ENCODE data around the gene TIPIN.
"Not testable (repeated sequence)": the region's sequence is repeated elsewhere in the genome, so short reads cannot be mapped to it uniquely, and the experiment has no call there.

Gene TIPIN

GRCh38 chr15:66356359-66357236 lies at the start of gene TIPIN:
TSS of gene TIPIN (minus strand) at chr15:66356685. CDS start at chr15:66352947, 3,738 bp downstream.
- peak; percentile 97 to 99 for DNase-seq

- DNase-seq: no peak
These were observed 49.1 kb upstream of the TIPIN start for GRCh38 chr15:66405615-66406014.

- DNase-seq: no peak
These were observed 48.5 kb upstream of the TIPIN start for GRCh38 chr15:66405007-66405406.

GRCh38 chr15:66404532-66404931 lies 48.0 kb upstream of the TIPIN start:
- DNase-seq: no peak

- DNase-seq: no peak
These were observed 47.6 kb upstream of the TIPIN start for GRCh38 chr15:66404122-66404521.

GRCh38 chr15:66403323-66403722 lies 46.8 kb upstream of the TIPIN start:
- no peak for DNase-seq

GRCh38 chr15:66402761-66403284 lies 46.3 kb upstream of the TIPIN start:
- no peak for DNase-seq

- DNase-seq: peak in 1 of 2 donors; percentile 22
These were observed 44.9 kb upstream of the TIPIN start for GRCh38 chr15:66401130-66402021.

GRCh38 chr15:66400351-66400774 lies 43.9 kb upstream of the TIPIN start:
- DNase-seq: no peak

GRCh38 chr15:66399276-66399675 lies 42.8 kb upstream of the TIPIN start:
- no peak for DNase-seq

- DNase-seq: no peak
These were observed 38.4 kb upstream of the TIPIN start for GRCh38 chr15:66394915-66395314.

GRCh38 chr15:66394472-66394871 lies 38.0 kb upstream of the TIPIN start:
- DNase-seq: no peak

- not testable (repeated sequence) for DNase-seq
These were observed 36.6 kb upstream of the TIPIN start for GRCh38 chr15:66393037-66393436.

GRCh38 chr15:66390678-66391077 lies 34.2 kb upstream of the TIPIN start:
- peak in 1 of 2 donors; percentile 31 for DNase-seq

GRCh38 chr15:66389859-66390381 lies 33.4 kb upstream of the TIPIN start:
- no peak for DNase-seq

- DNase-seq: no peak
These were observed 32.8 kb upstream of the TIPIN start for GRCh38 chr15:66389098-66389858.

- no peak for DNase-seq
These were observed 32.1 kb upstream of the TIPIN start for GRCh38 chr15:66388576-66388975.

GRCh38 chr15:66388043-66388363 lies 31.5 kb upstream of the TIPIN start:
- no peak for DNase-seq

GRCh38 chr15:66387163-66388042 lies 30.9 kb upstream of the TIPIN start:
- peak; percentile 84 to 86 for DNase-seq

GRCh38 chr15:66386204-66387123 lies 30.0 kb upstream of the TIPIN start, which contains the start of gene MAP2K1:
TSS of gene MAP2K1 (plus strand) at chr15:66386912. CDS start at chr15:66387348, 436 bp downstream.
- DNase-seq: peak; percentile 98 to 99

Data from stimulated activated CD4-positive, alpha-beta T cell treated with anti-CD3 and anti-CD28 coated beads, Interleukin-2, amount 100 ng/mL, for 24 hours (primary cell).